ENCODE measurements around the gene FAM107B. TPM values are rescaled to one million over a fixed set of nuclear protein-coding genes. Genes with fewer than 3 reads are reported as not detected.
A peak's percentile ranks its signal among the peaks of the same experiment; 100 is the strongest.

FAM107B gene
- total RNA-seq, 4 donors from 2014 or later: 7.3 to 15.6 (median 13.3) TPM

DNA sequence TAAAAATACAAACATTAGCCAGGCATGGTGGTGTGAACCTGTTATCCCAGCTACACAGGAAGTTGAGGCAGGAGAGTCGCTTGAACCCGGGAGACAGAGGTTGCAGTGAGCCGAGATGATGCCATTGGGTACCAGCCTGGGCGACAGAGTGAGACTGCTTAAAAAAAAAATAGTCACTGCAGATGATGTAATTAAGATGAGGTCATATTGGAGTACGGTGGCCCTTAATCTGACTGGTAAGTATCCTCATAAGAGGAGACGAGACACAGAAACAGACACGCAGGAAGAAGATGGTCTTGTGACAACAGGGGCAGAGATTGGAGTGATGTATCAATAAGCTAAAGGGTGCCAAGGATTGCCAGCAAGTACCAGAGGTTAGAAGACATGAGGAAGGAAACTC is 156.0 kb downstream of the FAM107B start:
- H3K4me1 ChIP-seq: peaks cover 0 to 7% (median 4%) of the 10 kb centered on the region in 3 donors
- H3K27ac ChIP-seq: no peak overlapping the region
- no peaks in the 10 kb centered on the region for H3K36me3 ChIP-seq
- no peaks in the 10 kb centered on the region for H3K9me3 ChIP-seq
- H3K27me3 ChIP-seq: no peaks in the 10 kb centered on the region
- no peak for ATAC-seq
- no peak overlapping the region for H3K4me3 ChIP-seq
- TF ChIP-seq, protein P1, sequence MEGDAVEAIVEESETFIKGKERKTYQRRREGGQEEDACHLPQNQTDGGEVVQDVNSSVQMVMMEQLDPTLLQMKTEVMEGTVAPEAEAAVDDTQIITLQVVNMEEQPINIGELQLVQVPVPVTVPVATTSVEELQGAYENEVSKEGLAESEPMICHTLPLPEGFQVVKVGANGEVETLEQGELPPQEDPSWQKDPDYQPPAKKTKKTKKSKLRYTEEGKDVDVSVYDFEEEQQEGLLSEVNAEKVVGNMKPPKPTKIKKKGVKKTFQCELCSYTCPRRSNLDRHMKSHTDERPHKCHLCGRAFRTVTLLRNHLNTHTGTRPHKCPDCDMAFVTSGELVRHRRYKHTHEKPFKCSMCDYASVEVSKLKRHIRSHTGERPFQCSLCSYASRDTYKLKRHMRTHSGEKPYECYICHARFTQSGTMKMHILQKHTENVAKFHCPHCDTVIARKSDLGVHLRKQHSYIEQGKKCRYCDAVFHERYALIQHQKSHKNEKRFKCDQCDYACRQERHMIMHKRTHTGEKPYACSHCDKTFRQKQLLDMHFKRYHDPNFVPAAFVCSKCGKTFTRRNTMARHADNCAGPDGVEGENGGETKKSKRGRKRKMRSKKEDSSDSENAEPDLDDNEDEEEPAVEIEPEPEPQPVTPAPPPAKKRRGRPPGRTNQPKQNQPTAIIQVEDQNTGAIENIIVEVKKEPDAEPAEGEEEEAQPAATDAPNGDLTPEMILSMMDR (IDR thresholded peaks at IDR 0.05): no peak
- TF ChIP-seq EP300 (IDR thresholded peaks at IDR 0.05) (no peak), POLR2AphosphoS5 (IDR thresholded peaks at IDR 0.05) (no peak), POLR2A (IDR thresholded peaks at IDR 0.05) (no peak)
- WGBS, 2 donors (ENCODE audit: low coverage in 1 of 2): 96 to 98% methylated on average over 6 of the region's 7 CpGs

DNA sequence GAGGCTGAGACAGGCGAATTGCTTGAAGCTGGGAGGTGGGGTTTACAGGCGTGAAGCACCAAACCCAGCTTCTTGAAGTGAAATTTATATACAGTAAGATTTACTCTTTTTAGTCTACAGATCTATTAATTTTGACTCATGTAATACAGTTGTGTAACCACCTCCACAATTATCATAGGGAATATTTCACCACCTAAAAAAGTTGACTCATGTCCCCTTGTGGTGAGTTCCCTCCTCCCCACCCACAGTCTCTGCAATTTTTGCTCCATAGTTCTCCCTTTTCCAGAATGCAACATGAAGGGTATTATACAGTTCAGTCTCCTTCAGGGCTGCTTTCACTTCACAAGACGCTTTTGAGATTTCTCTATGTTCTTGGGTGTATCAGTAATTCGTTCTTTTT is 156.8 kb downstream of the FAM107B start:
- Histone ChIP-seq H3K36me3 (no peaks in the 10 kb centered on the region), H3K27me3 (no peaks in the 10 kb centered on the region), H3K4me1 (peaks cover 0 to 7% (median 4%) of the 10 kb centered on the region in 3 donors), H3K4me3 (no peak overlapping the region), H3K9me3 (no peaks in the 10 kb centered on the region), H3K27ac (no peak overlapping the region)
- TF ChIP-seq, protein P1 (IDR thresholded peaks at IDR 0.05): peak in 2 of 4 experiments; percentile 5 to 14
- TF ChIP-seq EP300 (IDR thresholded peaks at IDR 0.05) (no peak), POLR2AphosphoS5 (IDR thresholded peaks at IDR 0.05) (no peak)
- ATAC-seq: no peak
- WGBS, 2 donors (ENCODE audit: low coverage in 1 of 2): 88 to 90% methylated on average over 2 to 4 of the region's 4 CpGs

DNA sequence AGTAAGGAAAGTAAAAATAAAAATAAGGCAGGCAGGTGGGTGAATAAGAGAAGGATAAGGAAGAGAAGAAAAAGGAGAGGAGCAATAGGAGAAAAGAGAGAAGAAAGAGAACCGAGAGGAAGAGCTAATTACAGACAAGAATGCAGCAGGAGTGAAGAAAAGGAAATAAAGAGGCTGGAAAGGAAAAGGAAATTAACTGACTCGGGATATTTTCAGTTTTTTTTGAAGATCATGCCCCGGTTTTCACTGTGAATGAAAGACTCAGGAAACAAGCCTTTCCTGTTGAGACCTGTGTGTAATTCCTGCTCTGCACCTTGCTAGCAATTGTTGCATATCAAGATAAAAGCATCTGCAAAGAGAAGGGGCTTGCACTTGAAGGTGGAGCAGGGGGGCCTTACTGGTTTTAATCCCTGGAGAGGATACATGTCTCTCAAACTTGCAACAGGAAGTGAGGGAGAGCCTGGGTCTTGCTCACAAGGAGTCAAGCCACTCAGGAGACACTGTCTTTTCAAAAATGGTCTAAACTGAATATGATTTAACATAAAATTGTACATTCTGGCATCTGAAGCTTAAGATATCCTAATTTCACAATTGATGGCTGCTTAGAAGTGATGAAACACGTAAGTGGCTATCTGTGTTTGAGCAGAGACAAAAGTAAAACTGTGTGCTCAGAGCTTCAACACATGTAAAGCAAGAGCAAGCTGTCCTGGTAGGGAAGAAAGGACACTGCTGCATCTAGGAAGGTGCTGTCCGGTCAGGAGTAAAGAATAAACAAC is 157.6 kb downstream of the FAM107B start:
- Histone ChIP-seq H3K36me3 (no peaks in the 10 kb centered on the region), H3K27me3 (no peaks in the 10 kb centered on the region), H3K27ac (no peak overlapping the region), H3K4me3 (no peak overlapping the region), H3K9me3 (no peaks in the 10 kb centered on the region), H3K4me1 (peaks cover 0 to 7% (median 4%) of the 10 kb centered on the region in 3 donors)
- no peak for TF ChIP-seq EP300 (IDR thresholded peaks at IDR 0.05)
- TF ChIP-seq POLR2AphosphoS5 (IDR thresholded peaks at IDR 0.05): no peak
- TF ChIP-seq, protein P1 (IDR thresholded peaks at IDR 0.05): no peak
- TF ChIP-seq POLR2A (IDR thresholded peaks at IDR 0.05): no peak
- ATAC-seq: no peak
- 43 to 49% methylated on average over 5 of the region's 5 CpGs for WGBS, 2 donors (ENCODE audit: low coverage in 1 of 2)

GRCh38 chr10:14616465-14616864 is 158.2 kb downstream of the FAM107B start:
- H3K4me1 ChIP-seq: peaks cover 0 to 7% (median 4%) of the 10 kb centered on the region in 3 donors
- no peak overlapping the region for H3K4me3 ChIP-seq
- no peak for ATAC-seq
- TF ChIP-seq, protein P1 (IDR thresholded peaks at IDR 0.05): no peak
- TF ChIP-seq EP300 (IDR thresholded peaks at IDR 0.05) (no peak), POLR2A (IDR thresholded peaks at IDR 0.05) (no peak), POLR2AphosphoS5 (IDR thresholded peaks at IDR 0.05) (no peak)
- H3K9me3 ChIP-seq: no peaks in the 10 kb centered on the region
- 82% methylated on average over 2 of the region's 2 CpGs; no CpG with 5 or more reads in 1 of the 2 donors for WGBS, 2 donors (ENCODE audit: low coverage in 1 of 2)
- no peak overlapping the region for H3K27ac ChIP-seq
- no peaks in the 10 kb centered on the region for H3K27me3 ChIP-seq
- no peaks in the 10 kb centered on the region for H3K36me3 ChIP-seq

DNA sequence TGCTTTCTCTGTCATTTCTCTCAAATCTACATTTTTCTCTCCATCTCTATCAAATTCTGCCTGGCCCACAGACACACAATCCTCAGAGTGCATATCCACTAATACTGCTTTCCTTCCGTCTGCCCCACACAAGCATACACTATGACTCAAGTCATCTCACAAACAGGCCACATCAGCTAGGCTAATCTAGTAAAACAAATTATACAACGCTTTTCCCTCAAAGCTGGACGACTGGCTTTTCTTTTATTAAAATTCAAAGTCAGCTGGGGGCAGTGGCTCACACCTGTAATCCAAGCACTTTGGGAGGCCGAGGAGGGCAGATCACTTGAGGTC is 161.1 kb downstream of the FAM107B start:
- no peak for ATAC-seq
- Histone ChIP-seq H3K27me3 (no peaks in the 10 kb centered on the region), H3K4me3 (no peak overlapping the region), H3K9me3 (no peaks in the 10 kb centered on the region), H3K27ac (no peak overlapping the region), H3K4me1 (peaks cover 0 to 7% (median 4%) of the 10 kb centered on the region in 3 donors), H3K36me3 (no peaks in the 10 kb centered on the region)
- WGBS, 2 donors (ENCODE audit: low coverage in 1 of 2): 81 to 100% methylated on average over 1 to 3 of the region's 4 CpGs
- TF ChIP-seq, protein P1 (IDR thresholded peaks at IDR 0.05): no peak

Data from gastroesophageal sphincter (tissue), 4 donors.